HCT116 (cell line): ENCODE data around the gene ITGA1. TPM values are rescaled to one million over a fixed set of nuclear protein-coding genes. Genes with fewer than 3 reads are reported as not detected.

Experiments used
- ATAC-seq: fragments of 200-7000 bp; cut with Tn5 transposase; 2 replicates; pipeline ENCODE4 v1.9.1; 2020; ENCODE audit warnings: mild to moderate bottlenecking, moderate library complexity
- BruUV-seq: library from RNA; stranded (reverse); fragments of 400-500 nt; replicated peaks from 2 replicates; lab custom pipeline; 2021; lab: Mats Ljungman, UMichigan
- CTCF ChIA-PET: fragments of 300-600 bp; sonication (Branson Sonifier 250); formaldehyde crosslinking; loops from one replicate; lab custom pipeline; 2021; ENCODE audit warnings: antibody characterized with exemption; lab: Charles Lee
- POLR2A ChIA-PET: fragments of 300-600, 350-600 bp; sonication (Branson Sonifier 250); formaldehyde crosslinking; loops from one replicate; lab custom pipeline; 2021; ENCODE audit warnings: antibody characterized with exemption; lab: Charles Lee
- RAD21 ChIA-PET, 2 experiments: fragments of 300-600 bp; sonication (Branson Sonifier 250); formaldehyde crosslinking; loops; one replicate each; lab custom pipeline; 2023; ENCODE audit warnings: low total read pairs in 2 of 2; ENCODE audit not compliant: uncharacterized antibody in 2 of 2, unreplicated experiment in 2 of 2, low non-redundant PET in 1 of 2; lab: Charles Lee
- DNase-seq: peaks from one replicate; pipeline ENCODE4 v3.0.0-alpha.2; 2010; ENCODE audit warnings: low read depth, low spot score
- H2AFZ ChIP-seq: fragments of 200-600 bp; shearing (Covaris generic), sonication (generic); 2 replicates; pipeline ENCODE4 v1.6.1; 2017; ENCODE audit warnings: low read depth, mixed run types, mixed read lengths, antibody characterized with exemption, low read length; ENCODE audit not compliant: poor library complexity, severe bottlenecking
- H3K27ac ChIP-seq: 2 replicates; pipeline ENCODE4 v1.5.1; 2012; ENCODE audit warnings: low read depth, low read length
- H3K27me3 ChIP-seq: fragments of 200-600 bp; sonication (generic); 2 replicates; pipeline ENCODE4 v1.6.1; 2016; ENCODE audit warnings: mixed run types, low read length, mixed read lengths; ENCODE audit not compliant: insufficient read depth
- H3K36me3 ChIP-seq, 2 experiments: fragments of 200-500 bp in 1 of 2; fragments of 200-600 bp in 1 of 2; sonication (Bioruptor generic) in 1 of 2; sonication (generic) in 1 of 2; 2 replicates each; pipeline versions ENCODE4 v1.5.1 to v1.6.1; 2014 to 2016; ENCODE audit warnings: low read length in 2 of 2, inconsistent platforms in 1 of 2, mixed read lengths in 1 of 2, mixed run types in 1 of 2; ENCODE audit not compliant: insufficient read depth in 2 of 2, control insufficient read depth in 1 of 2
- H3K4me1 ChIP-seq, 2 experiments: fragments of 200-600 bp in 1 of 2; sonication (generic) in 1 of 2; 2 replicates each; pipeline versions ENCODE4 v1.5.1 to v1.6.1; 2012 to 2017; ENCODE audit warnings: low read length in 2 of 2, inconsistent platforms in 1 of 2, mild to moderate bottlenecking in 1 of 2, mixed read lengths in 1 of 2, mixed run types in 1 of 2, moderate library complexity in 1 of 2; ENCODE audit not compliant: insufficient read depth in 2 of 2, control insufficient read depth in 1 of 2
- H3K4me2 ChIP-seq: fragments of 200-600 bp; sonication (generic); 2 replicates; pipeline ENCODE4 v1.6.1; 2017; ENCODE audit warnings: mixed run types, low read length, mixed read lengths
- H3K4me3 ChIP-seq, 2 experiments: fragments of 200-600 bp in 1 of 2; sonication (generic) in 1 of 2; replicated peaks in 1 of 2; 2 replicates each; pipeline ENCODE4 v1.5.1; 2011 to 2016; ENCODE audit warnings: low read length in 2 of 2, control low read depth in 1 of 2, low read depth in 1 of 2, mild to moderate bottlenecking in 1 of 2, mixed read lengths in 1 of 2, mixed run types in 1 of 2
- H3K79me2 ChIP-seq: fragments of 200-600 bp; sonication (generic); 2 replicates; pipeline ENCODE4 v1.6.1; 2017; ENCODE audit warnings: mild to moderate bottlenecking, mixed run types, low read length, moderate library complexity, mixed read lengths; ENCODE audit not compliant: insufficient read depth
- H3K9ac ChIP-seq: fragments of 200-600 bp; sonication (generic); 2 replicates; pipeline ENCODE4 v1.6.1; 2016; ENCODE audit warnings: low read length, mixed read lengths
- H3K9me2 ChIP-seq: fragments of 200-600 bp; sonication (generic), shearing (Covaris generic); 2 replicates; pipeline ENCODE4 v1.6.1; 2017; ENCODE audit warnings: mixed run types, mild to moderate bottlenecking, moderate library complexity; ENCODE audit not compliant: insufficient read depth
- H3K9me3 ChIP-seq, 2 experiments: fragments of 200-500 bp in 1 of 2; fragments of 200-600 bp in 1 of 2; sonication (Bioruptor generic) in 1 of 2; sonication (generic) in 1 of 2; 2 replicates each; pipeline ENCODE4 v1.6.1; 2014 to 2017; ENCODE audit warnings: low read length in 2 of 2, mixed read lengths in 2 of 2, inconsistent platforms in 1 of 2, low read depth in 1 of 2, mild to moderate bottlenecking in 1 of 2, mixed run types in 1 of 2, moderate library complexity in 1 of 2; ENCODE audit not compliant: control insufficient read depth in 1 of 2, insufficient read depth in 1 of 2
- H4K20me1 ChIP-seq: fragments of 200-600 bp; sonication (generic), shearing (Covaris generic); 2 replicates; pipeline ENCODE4 v1.6.1; 2017; ENCODE audit warnings: mixed run types, mild to moderate bottlenecking, moderate library complexity; ENCODE audit not compliant: insufficient read depth
- CBX3 ChIP-seq: IDR thresholded peaks from 2 replicates; pipeline ENCODE4 v1.6.1; 2012; ENCODE audit warnings: low read depth
- EZH2phosphoT487 ChIP-seq: fragments of 200-600 bp; IDR thresholded peaks from 2 replicates; pipeline ENCODE4 v1.6.1; 2018; ENCODE audit warnings: antibody characterized with exemption, borderline replicate concordance
- POLR2AphosphoS5 ChIP-seq: IDR thresholded peaks from 2 replicates; pipeline ENCODE4 v1.6.1; 2011; ENCODE audit warnings: mild to moderate bottlenecking, low read depth, low read length, moderate library complexity
- RAD21 ChIP-seq: IDR thresholded peaks from 2 replicates; pipeline ENCODE4 v1.6.1; 2012; ENCODE audit warnings: low read depth, mild to moderate bottlenecking
- SP1 ChIP-seq: IDR thresholded peaks from 2 replicates; pipeline ENCODE4 v1.6.1; 2012; ENCODE audit warnings: low read depth
- TCF7L2 ChIP-seq: IDR thresholded peaks from 2 replicates; pipeline ENCODE4 v1.7.0; 2011; ENCODE audit warnings: borderline replicate concordance, inconsistent platforms; ENCODE audit not compliant: insufficient read depth, insufficient read length; ENCODE audit errors: extremely low read depth
- YY1 ChIP-seq: IDR thresholded peaks from 2 replicates; pipeline ENCODE4 v1.6.1; 2011; ENCODE audit warnings: low read length, low read depth, moderate library complexity, mild to moderate bottlenecking; ENCODE audit not compliant: insufficient replicate concordance; ENCODE audit errors: extremely low read depth
- ZFX ChIP-seq: fragments of 450-650 bp; IDR thresholded peaks from 2 replicates; pipeline ENCODE4 v1.6.1; 2017
- intact Hi-C: fragments of 100-400 bp; cut with micrococcal nuclease; formaldehyde crosslinking; loops from 2 replicates; pipeline ENCODE4 v1.10.0; 2022
- total RNA-seq: library from RNA; stranded (reverse); gene quantifications from one replicate; pipeline ENCODE4 v1.2.1, GENCODE V29; 2021; ENCODE audit not compliant: unreplicated experiment
- TF ChIP-seq, protein P1 (sequence below): IDR thresholded peaks from 2 replicates; pipeline ENCODE4 v1.6.1; 2012
- TF ChIP-seq, protein P2 (sequence below): IDR thresholded peaks from 2 replicates; pipeline ENCODE4 v1.6.1; 2012
- TF ChIP-seq, protein P3 (sequence below): IDR thresholded peaks from 2 replicates; pipeline ENCODE4 v1.6.1; 2011; ENCODE audit warnings: mild to moderate bottlenecking, low read length, moderate library complexity; ENCODE audit not compliant: insufficient replicate concordance; ENCODE audit errors: extremely low read depth

Gene ITGA1
- total RNA-seq, 1 experiment from 2014 or later = 1.8 TPM

DNA sequence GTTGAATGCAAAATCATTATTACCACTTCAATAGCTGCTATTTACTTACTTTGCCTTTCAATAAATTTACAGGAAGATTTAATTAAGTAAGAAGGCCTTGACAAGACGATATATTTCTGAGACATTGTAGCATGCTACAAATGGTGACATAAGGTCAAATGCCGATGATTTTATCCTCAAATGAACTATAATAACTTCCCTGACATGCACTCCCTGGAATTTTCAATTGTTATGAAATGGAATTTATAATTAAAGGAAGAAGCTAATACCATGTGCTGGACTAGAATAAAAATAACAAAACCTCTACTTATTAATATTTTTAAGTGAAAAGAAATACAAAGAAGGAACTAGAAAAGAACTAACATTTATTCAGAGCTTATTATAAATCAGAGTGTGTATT is 30.2 kb upstream of the ITGA1 start:
- BruUV-seq = no TSS peak

More for the DNA sequence above, 30.2 kb upstream of the ITGA1 start:
- ChIA-PET CTCF (no interaction called here), RAD21 (no interaction called here), POLR2A (no interaction called here)
- Histone ChIP-seq H2AFZ (no peak overlapping the region), H3K4me1 (no peaks in the 10 kb centered on the region), H3K9me2 (no peaks in the 10 kb centered on the region), H3K27ac (no peak overlapping the region), H3K9me3 (no peaks in the 10 kb centered on the region), H3K36me3 (no peaks in the 10 kb centered on the region), H3K9ac (no peak overlapping the region), H3K27me3 (no peaks in the 10 kb centered on the region), H3K79me2 (no peaks in the 10 kb centered on the region), H4K20me1 (no peaks in the 10 kb centered on the region), H3K4me2 (no peak overlapping the region), H3K4me3 (no peak overlapping the region)
- TF ChIP-seq POLR2AphosphoS5 (no peak), YY1 (no peak), CBX3 (no peak), ZFX (no peak), RAD21 (no peak), EZH2phosphoT487 (no peak), TCF7L2 (no peak), SP1 (no peak)
- TF ChIP-seq, protein P1, sequence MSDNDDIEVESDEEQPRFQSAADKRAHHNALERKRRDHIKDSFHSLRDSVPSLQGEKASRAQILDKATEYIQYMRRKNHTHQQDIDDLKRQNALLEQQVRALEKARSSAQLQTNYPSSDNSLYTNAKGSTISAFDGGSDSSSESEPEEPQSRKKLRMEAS = no peak
- TF ChIP-seq, protein P2, sequence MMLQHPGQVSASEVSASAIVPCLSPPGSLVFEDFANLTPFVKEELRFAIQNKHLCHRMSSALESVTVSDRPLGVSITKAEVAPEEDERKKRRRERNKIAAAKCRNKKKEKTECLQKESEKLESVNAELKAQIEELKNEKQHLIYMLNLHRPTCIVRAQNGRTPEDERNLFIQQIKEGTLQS = no peak
- TF ChIP-seq, protein P3, sequence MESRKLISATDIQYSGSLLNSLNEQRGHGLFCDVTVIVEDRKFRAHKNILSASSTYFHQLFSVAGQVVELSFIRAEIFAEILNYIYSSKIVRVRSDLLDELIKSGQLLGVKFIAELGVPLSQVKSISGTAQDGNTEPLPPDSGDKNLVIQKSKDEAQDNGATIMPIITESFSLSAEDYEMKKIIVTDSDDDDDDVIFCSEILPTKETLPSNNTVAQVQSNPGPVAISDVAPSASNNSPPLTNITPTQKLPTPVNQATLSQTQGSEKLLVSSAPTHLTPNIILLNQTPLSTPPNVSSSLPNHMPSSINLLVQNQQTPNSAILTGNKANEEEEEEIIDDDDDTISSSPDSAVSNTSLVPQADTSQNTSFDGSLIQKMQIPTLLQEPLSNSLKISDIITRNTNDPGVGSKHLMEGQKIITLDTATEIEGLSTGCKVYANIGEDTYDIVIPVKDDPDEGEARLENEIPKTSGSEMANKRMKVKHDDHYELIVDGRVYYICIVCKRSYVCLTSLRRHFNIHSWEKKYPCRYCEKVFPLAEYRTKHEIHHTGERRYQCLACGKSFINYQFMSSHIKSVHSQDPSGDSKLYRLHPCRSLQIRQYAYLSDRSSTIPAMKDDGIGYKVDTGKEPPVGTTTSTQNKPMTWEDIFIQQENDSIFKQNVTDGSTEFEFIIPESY = no peak
- intact Hi-C loops = no loop called here
- ATAC-seq = no peak
- no peak for DNase-seq
